HG02759 (cell line): ENCODE results near the gene IGFLR1.
"Not testable (repeated sequence)": the region's sequence is repeated elsewhere in the genome, so short reads cannot be mapped to it uniquely, and the experiment has no call there.

ENCODE experiments used
- ATAC-seq: cut with Tn5 transposase; IDR thresholded peaks from one replicate; pipeline ENCODE4 v1.9.1; 2021; ENCODE audit warnings: mild to moderate bottlenecking, moderate library complexity; ENCODE audit not compliant: unreplicated experiment

Gene IGFLR1

DNA sequence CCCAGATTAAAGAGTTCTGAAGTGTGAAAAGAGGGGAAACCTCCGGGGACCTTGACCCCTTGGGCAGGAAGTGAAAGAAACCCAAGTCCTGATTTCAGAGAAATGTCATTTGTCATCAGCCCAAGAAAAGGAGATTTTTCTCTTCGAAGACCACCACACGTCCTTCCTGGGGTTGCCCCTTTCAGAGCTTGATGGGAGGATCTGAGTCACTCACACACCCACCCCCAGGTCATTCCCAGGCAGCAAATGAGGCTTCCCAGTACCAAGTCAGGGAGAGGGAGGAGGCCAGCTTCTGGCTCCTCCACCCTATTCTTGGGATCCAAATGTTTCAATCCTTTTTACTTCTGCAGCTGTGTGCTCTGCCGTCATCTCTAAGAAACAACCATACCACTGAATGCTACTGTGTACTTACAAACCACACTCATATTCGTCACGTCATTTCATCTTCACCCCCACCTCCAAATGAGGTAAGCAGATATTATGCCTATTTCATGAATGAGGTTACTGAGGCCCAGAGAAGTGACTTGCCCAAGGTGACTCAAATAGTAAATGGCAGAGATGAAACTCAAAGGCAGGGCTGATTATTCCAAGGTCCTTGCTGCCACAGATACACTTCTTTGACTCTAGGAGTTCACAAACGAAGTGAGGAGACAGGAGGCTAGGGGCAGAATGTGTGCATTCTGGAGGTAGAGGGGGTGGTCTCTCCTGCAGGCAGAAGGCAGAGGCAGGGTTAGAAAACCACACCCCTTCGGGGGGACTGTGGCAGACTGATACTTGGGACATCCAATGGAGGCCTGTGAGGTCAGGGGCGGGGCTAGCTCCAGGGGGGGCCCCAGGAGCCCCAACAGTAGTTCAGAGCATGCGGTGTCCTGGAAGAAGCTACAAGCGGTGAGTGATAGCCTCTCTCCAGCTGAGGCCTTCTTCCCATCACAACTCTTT lies 29.4 kb downstream of the IGFLR1 start:
- no peak for ATAC-seq

DNA sequence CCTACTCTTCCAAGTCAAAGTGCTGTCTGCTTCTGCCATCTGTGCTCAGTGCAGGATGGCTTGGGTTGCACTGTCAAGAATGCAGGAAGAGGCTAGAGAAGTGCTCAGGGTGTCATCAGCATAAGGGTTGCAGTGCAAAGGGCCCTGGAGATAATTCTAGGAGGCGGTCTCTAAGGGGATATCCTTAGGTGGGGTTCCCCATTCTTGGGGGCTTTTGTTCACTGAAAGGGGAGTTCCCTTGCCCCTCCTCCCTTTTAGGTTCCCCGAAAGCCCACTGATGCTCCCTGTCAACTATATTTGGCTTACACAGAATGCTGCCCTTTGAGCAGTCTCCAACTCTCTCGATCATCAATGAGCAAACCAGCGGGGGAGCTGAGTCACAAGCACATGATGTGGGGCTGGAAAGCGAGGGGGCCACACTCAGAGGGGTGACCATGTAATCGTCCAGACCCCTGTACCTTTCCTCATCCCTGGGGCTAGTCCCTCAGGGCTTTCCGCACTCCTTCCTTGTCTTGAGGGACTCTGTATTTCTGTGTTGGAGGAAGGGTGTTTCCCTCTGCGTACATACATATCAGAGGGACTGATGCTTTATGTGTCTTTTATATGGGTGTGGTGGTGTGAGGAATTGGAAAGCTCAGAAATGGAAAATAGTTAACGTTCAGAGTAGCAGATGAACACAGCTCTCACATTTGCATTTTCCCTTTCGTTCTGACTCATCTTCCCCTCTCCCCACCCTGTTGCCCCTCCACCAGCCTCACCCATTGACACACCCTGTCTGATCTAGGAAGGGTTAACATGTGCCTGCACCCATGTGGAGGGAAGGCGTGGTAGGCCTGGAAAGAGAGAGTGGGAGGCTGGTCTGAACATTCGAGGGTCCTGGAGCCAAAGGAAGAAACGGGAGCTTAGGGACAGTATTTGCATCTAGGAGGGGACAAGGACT lies 31.2 kb downstream of the IGFLR1 start:
- no peak for ATAC-seq

DNA sequence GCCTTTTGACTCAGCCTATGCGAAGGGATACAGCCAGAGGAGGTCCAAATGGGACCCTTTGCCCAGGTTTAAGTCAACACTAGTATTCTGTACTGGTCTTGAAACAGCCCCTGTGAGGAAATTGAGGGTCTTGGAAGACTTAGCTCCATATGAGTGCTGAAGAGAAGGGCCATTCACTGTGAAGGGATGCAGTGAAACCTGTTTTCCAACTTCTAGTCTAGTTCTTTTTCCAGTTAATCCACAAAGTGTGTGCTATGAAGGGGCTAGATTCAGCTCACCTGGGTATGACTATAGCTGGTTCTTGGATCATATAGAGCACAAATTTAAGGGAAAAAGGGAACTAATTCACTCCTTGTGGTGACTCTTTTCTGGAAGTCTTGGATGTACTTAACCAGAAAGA lies 33.9 kb downstream of the IGFLR1 start:
- no peak for ATAC-seq

DNA sequence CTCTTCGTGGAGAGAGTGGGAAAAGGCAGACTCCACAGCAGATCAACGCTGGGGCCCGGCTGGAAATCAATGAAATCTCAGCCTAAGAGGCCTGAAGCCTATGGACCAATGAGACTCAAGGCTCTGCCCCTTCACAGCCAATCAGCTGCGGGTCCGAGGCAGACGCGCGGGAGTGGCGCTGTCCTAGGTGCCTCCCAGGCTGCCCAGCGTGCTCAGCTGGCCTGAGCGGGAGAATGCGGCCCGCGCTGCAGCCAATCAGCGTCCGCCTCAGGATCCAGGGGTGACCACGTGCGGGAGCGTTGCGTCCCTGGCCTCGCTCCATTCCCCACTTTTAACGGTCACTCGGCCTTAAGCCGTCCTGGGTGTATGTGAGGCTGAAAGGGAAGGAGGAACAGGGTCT lies 38.0 kb downstream of the IGFLR1 start, which contains the start of gene ZBTB32:
TSS of gene ZBTB32 (plus strand) at position 341 of the 400 bp plus-strand sequence. CDS start 10,069 bp downstream, outside the sequence.
- no peak for ATAC-seq

DNA sequence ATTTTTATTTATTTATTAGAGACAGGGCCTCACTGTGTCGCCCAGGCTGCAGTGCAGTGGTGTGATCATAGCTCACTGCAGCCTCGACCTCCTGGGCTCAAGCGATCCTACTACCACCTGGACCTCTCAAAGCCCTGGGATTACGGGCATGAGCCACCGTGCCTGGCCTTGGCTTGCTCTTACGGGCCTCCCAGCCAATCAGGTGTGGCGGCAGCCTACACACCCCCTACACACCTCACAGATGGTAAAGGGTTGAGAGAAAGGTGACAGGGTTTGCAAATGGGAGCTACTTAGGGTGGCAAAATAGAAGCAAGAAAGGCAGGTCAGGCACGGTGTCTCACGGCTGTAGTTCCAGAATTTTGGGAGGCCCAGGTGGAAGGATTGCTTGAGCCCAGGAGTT lies 38.9 kb downstream of the IGFLR1 start:
- ATAC-seq: no peak

DNA sequence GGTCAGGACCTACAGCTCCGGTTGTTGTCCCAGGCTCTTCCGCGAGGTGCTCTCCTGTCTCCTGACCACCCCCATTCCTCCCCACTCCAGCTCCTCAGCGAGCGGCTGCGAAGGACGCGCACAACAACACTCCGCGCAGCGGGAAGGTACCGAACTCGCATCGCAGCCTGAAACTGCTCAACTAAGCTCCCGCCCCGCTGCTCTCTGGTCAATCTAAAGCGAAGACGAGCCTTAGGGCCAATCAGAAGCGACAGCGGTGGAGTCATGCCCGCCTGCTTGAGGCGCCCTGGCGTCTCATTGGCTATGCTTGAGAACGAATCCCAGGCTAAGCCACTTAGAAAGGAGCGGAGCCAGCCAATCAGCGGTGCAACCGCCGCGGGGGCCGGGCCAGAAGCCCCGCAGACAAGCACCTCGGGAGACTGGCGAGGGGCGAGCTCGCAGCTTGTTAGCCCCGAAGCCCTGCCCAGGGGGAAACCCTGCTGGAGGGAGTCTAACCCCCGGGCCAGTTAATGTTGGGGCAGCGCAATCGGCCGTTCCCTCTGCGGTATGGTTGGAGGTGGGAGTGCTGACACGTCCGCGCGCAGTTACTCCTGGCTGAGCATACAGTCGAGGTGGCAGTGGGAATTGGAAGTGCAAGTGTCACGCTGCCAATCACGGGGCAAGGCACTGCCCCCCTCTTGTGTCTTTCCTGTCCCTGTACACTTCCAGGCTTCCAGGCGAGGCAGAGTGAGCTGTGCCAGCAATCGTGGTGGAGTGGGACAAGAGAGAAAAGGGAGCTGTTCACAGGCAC lies 39.8 kb downstream of the IGFLR1 start:
- ATAC-seq: peak; percentile 98

DNA sequence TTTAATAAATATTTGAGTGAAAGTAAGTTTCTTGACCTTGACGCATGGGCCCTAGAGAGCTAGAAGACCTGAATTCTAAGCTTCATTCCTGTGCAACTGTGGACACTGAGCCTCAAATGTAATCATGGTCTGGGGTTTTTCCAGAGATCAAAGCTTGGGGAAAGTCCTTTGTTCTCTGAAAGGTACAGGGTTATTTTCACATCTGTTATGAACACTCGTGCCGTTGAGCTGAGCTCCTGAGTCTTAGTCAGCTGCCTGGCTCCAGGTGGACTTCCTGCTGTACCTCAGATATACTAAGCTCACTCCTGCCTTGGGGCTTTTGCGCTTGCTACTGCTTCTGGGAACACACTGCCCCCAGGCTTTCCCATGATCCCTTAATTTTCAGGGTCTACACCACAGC lies 45.4 kb downstream of the IGFLR1 start:
- ATAC-seq: no peak

DNA sequence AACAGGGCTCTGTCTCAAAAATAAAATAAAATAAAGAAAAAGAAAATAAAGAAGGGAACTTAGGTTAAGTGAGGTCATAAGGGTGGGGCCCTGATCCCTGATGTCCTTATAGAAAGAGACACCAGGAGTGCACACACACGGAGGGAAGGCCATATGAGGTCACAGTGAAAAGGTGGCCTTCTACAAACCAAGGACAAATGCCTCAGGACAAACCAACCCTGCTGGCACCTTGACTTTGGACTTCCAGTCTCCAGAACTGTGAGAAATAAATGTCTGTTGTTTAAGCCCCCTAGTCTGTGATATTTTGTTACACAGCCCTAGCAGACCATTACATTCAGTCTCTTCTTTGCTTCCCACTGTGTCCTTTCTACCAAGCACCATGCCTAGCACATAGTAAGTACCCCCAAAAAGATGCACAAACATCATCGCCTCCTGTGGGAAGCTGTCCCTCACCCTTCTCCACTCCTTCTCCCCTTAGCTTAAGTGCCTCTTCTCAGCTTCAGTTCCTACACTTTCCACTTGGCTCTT lies 46.3 kb downstream of the IGFLR1 start:
- ATAC-seq: no peak

DNA sequence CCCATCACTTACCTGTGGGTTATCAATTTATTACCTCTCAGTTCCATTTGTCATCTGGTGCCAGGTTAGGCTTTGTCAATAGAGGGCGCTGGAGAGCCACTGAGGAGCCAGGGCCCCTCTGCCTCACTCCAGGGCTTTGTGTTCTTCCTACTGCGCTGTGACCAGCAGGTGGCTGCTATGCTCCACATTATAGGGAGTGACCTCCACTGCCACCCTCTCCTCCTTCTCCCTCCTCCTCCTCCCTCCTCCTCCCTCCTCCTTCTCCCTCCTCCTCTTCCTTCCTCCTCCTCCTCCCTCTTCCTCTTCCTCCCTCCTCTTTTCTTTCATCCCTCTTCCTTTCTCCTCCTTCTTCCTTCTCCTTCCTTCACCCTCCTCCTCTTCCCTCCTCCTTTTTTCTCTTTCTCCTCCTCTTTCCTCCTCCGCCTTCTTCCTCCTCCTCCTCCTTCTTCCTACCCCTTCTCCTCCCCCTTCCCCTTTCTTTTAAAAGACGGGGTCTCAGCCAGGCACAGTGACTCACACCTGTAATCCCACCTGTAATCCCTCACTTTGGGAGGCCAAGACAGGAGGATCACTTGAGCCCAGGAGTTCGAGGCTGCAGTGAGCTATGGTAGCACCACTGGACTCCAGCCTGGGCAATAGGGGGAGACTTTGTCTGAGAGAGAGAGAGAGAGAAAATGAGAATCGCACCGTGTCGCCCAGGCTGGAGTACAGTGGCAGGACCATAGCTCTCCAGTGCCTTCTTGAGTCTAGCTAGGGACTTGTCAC lies 48.2 kb downstream of the IGFLR1 start:
- peak; percentile 85 for ATAC-seq

DNA sequence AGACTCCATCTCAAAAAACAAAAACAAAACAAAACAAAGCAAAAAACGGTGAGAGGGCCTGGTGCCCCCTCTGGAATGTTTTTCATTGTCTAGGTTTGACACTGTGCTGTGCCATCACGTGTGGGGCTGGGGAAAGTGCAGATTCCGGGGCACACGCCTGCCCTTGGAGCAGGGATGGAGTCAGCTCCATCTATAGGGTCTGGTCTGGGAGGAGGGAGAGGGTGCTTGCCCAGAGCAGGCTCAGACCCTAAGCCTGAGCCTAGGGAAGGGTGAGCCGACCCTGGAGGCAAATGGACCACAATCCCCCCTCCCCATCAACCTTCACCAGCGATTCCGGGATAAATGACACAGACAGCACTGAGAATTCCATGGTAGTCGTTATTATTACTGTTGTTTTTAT lies 48.8 kb downstream of the IGFLR1 start:
- ATAC-seq: no peak

DNA sequence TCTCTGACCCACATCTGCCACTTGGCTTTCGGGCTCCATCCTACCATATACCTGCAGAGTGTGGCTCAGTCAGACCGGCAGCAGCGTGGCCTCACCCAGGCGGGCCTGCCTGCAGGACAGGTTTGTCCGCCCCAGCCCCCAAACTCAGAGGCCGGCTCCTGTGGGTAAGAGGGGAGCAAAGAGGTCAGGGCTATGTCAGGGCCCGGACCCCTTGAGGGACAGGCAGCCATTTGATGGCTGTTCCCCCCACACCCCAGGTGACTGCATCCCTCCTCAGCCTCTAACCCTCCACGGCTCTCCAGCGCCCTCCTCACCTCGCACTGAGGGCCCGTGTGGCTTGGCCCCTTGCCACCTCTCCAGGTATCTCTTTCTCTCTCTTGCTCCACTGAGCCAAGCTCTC lies 50.2 kb downstream of the IGFLR1 start:
- no peak for ATAC-seq

DNA sequence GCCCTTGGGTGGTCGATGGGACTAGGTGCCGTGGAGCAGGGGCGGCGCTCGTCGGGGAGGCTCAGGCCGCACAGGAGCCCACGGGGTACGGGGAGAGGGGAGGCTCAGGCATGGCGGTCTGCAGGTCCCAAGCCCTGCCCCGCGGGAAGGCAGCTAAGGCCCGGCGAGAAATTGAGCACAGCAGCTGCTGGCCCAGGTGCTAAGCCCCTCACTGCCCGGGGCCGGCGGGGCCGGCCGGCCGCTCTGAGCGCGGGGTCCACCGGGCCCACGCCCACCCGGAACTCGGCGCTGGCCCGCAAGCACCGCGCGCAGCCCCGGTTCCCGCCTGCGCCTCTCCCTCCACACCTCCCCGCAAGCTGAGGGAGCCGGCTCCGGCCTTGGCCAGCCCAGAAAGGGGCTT lies 51.1 kb downstream of the IGFLR1 start:
- not testable (repeated sequence) for ATAC-seq

DNA sequence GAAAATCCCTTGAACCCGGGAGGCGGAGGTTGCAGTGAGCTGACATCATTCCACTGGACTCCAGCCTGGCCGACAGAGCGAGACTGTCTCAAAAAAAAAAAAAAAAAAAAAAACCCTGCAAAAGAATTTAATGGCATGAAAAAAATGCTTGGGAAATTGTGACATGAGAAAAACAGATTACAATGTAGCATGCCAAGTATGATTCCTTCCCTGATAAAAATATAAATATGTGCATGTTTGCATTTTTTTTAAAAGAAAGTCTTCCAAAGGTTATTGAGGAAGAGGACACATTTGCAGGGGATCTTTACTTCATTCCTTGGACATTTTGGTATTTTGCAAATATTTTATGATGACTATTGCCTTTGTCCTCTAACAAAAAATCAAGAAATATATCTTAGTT lies 52.4 kb downstream of the IGFLR1 start:
- ATAC-seq: no peak
